Measurements from ENCODE around the gene ATF7IP. TPM values are rescaled to one million over a fixed set of nuclear protein-coding genes. Genes with fewer than 3 reads are reported as not detected.

The ATF7IP gene
- total RNA-seq, 1 donor from 2014 or later = 204 TPM

DNA sequence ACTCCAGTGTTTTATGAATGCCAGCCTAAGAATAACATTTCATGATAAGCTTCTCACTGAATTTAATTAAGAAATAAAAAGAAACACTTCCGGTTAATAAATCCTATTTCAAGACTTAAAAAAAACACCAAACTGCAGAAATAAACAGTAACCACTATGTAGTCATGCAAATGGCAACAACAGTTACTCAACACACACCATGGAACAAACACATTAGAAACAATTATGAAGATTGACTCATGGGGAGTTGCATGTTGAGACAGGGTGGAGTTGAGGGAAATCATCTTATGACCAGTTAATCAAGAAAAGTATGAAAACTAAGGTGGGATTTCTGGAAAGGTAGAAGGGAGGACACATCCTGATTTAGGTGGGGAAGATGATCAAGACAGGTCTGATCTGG is 149.5 kb downstream of the ATF7IP start:
- Mint-ChIP-seq H3K4me1 (ENCODE audit: low read depth, unreplicated experiment) (no peaks in the 10 kb centered on the region), H3K36me3 (ENCODE audit: unreplicated experiment) (no peaks in the 10 kb centered on the region), H3K4me3 (ENCODE audit: unreplicated experiment) (no peak overlapping the region), H3K27ac (ENCODE audit: unreplicated experiment) (no peak overlapping the region), H3K9me3 (ENCODE audit: unreplicated experiment) (no peaks in the 10 kb centered on the region), H3K27me3 (ENCODE audit: unreplicated experiment) (no peaks in the 10 kb centered on the region)
- no peak for DNase-seq
- TF ChIP-seq, protein P1, sequence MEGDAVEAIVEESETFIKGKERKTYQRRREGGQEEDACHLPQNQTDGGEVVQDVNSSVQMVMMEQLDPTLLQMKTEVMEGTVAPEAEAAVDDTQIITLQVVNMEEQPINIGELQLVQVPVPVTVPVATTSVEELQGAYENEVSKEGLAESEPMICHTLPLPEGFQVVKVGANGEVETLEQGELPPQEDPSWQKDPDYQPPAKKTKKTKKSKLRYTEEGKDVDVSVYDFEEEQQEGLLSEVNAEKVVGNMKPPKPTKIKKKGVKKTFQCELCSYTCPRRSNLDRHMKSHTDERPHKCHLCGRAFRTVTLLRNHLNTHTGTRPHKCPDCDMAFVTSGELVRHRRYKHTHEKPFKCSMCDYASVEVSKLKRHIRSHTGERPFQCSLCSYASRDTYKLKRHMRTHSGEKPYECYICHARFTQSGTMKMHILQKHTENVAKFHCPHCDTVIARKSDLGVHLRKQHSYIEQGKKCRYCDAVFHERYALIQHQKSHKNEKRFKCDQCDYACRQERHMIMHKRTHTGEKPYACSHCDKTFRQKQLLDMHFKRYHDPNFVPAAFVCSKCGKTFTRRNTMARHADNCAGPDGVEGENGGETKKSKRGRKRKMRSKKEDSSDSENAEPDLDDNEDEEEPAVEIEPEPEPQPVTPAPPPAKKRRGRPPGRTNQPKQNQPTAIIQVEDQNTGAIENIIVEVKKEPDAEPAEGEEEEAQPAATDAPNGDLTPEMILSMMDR (IDR thresholded peaks at IDR 0.05; ENCODE audit: partially characterized antibody, unreplicated experiment) = no peak

DNA sequence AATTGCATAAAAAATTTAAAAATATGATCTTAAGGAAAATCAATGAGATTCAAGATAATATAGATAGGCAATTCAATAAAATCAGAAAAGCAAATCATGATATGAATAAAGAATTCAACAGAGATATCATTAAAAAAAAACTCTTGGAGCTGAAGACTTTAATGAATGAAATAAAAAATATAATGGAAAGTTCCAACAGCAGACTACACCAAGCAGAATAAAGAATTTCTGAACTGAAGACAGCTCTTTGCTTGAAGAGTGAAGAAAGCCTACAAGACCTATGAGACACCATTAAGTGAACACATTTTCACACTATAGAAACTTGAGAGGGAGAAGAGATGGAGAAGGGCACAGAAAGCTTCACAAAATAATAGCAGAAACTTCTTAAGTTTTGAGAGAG is 156.3 kb downstream of the ATF7IP start:
- no peak for DNase-seq
- Mint-ChIP-seq H3K4me1 (ENCODE audit: low read depth, unreplicated experiment) (no peaks in the 10 kb centered on the region), H3K9me3 (ENCODE audit: unreplicated experiment) (peaks cover 3% of the 10 kb centered on the region), H3K4me3 (ENCODE audit: unreplicated experiment) (no peak overlapping the region), H3K36me3 (ENCODE audit: unreplicated experiment) (peaks cover 35% of the 10 kb centered on the region), H3K27me3 (ENCODE audit: unreplicated experiment) (peaks cover 8% of the 10 kb centered on the region), H3K27ac (ENCODE audit: unreplicated experiment) (no peak overlapping the region)
- TF ChIP-seq, protein P1 (IDR thresholded peaks at IDR 0.05; ENCODE audit: partially characterized antibody, unreplicated experiment) = no peak

DNA sequence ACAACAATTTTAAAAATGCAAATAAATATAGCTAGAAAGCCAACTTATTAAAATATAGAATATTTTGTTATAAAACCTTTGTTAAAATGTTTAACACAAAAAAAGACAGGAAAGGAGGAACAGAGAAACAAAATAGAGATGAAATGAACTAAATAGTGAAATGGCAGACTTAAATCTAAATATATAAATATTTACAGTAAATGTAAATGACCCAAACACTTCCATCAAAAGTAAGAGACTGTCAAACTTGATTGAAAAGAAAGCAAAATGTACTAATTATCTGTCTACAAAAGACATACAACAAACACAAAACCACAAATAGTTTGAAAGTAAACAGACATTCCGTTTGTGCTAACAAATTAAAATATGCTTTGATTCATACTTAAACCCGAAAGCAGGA is 160.5 kb downstream of the ATF7IP start:
- TF ChIP-seq, protein P1 (IDR thresholded peaks at IDR 0.05; ENCODE audit: partially characterized antibody, unreplicated experiment) = no peak
- Mint-ChIP-seq H3K4me1 (ENCODE audit: low read depth, unreplicated experiment) (no peaks in the 10 kb centered on the region), H3K4me3 (ENCODE audit: unreplicated experiment) (no peak overlapping the region), H3K9me3 (ENCODE audit: unreplicated experiment) (peaks cover 3% of the 10 kb centered on the region), H3K27me3 (ENCODE audit: unreplicated experiment) (peaks cover 7% of the 10 kb centered on the region), H3K27ac (ENCODE audit: unreplicated experiment) (no peak overlapping the region), H3K36me3 (ENCODE audit: unreplicated experiment) (peaks cover 33% of the 10 kb centered on the region)
- DNase-seq = no peak

DNA sequence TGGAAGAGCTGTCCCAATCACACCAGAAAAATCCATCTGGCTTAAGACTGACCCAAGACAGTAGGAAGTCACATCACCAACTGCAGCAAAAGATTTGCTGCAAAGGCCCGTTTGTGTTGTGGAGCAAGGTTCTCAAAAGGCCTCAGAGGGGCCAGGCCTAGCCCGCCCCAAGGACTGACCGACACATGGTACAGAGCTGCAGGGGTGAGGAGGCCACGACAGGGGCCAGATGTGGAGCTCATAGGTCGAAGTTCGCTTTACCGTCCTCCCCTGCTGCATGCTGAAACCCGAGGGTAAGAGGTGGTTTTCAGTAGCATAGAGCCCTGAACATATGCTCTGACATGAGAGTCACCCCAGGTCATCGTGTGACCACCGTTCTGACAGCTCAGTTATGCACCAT is 166.7 kb downstream of the ATF7IP start:
- Mint-ChIP-seq H3K27me3 (ENCODE audit: unreplicated experiment) (peaks cover 1% of the 10 kb centered on the region), H3K27ac (ENCODE audit: unreplicated experiment) (no peak overlapping the region), H3K4me1 (ENCODE audit: low read depth, unreplicated experiment) (no peaks in the 10 kb centered on the region), H3K9me3 (ENCODE audit: unreplicated experiment) (no peaks in the 10 kb centered on the region), H3K4me3 (ENCODE audit: unreplicated experiment) (no peak overlapping the region), H3K36me3 (ENCODE audit: unreplicated experiment) (no peaks in the 10 kb centered on the region)
- TF ChIP-seq, protein P1 (IDR thresholded peaks at IDR 0.05; ENCODE audit: partially characterized antibody, unreplicated experiment) = no peak
- DNase-seq = no peak

DNA sequence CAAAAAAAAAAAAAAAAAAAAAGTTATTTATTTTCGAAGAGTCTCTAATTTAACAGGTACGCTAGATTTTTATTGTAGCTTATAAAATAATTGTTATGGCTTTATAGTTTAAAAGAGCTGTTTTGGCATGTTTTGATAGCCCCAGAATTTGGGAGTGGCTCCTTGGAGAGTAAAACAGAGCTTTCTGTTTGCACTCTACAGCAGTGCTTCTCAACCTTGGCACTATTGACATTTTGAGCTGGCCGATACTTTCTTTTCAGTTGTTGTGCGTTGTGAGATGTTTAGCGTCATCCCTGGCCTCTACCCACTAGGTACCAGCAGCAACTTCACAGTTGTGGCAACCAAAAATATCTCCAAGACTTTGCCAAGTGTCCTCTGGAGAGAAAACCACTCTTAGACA is 171.6 kb downstream of the ATF7IP start:
- TF ChIP-seq, protein P1 (IDR thresholded peaks at IDR 0.05; ENCODE audit: partially characterized antibody, unreplicated experiment) = no peak
- Mint-ChIP-seq H3K9me3 (ENCODE audit: unreplicated experiment) (no peaks in the 10 kb centered on the region), H3K27me3 (ENCODE audit: unreplicated experiment) (peaks cover 1% of the 10 kb centered on the region), H3K4me3 (ENCODE audit: unreplicated experiment) (no peak overlapping the region), H3K27ac (ENCODE audit: unreplicated experiment) (no peak overlapping the region), H3K4me1 (ENCODE audit: low read depth, unreplicated experiment) (no peaks in the 10 kb centered on the region), H3K36me3 (ENCODE audit: unreplicated experiment) (no peaks in the 10 kb centered on the region)
- DNase-seq = no peak
